T-cell (primary cell): ENCODE results near the gene B4GALNT3. TPM values are rescaled to one million over a fixed set of nuclear protein-coding genes. Genes with fewer than 3 reads are reported as not detected.

Source experiments
- ATAC-seq, 4 experiments: fragments of 200-7000 bp in 3 of 4; fragments of 150-1000 bp in 1 of 4; cut with Tn5 transposase; replicated peaks in 1 of 4; 1 replicate in 3 of 4; 2 replicates in 1 of 4; pipeline ENCODE4 v1.10.0; 2021; ENCODE audit warnings: moderate library complexity in 3 of 4, mild to moderate bottlenecking in 2 of 4, moderate number of reproducible peaks in 1 of 4
- CTCF ChIA-PET, 2 donors: fragments of 300-600 bp; sonication (Branson Sonifier 250); formaldehyde crosslinking; loops; one replicate each; lab custom pipeline; 2022; ENCODE audit warnings: antibody characterized with exemption in 2 of 2; lab: Charles Lee
- POLR2A ChIA-PET, 2 donors: fragments of 300-600 bp; sonication (Branson Sonifier 250); formaldehyde crosslinking; loops; one replicate each; lab custom pipeline; 2022; ENCODE audit warnings: antibody characterized with exemption in 2 of 2; lab: Charles Lee
- DNase-seq, 35 experiments: peaks; one replicate each; pipeline versions ENCODE4 v3.0.0 to v3.0.0-alpha.2; 2013 to 2023
- H3K27ac ChIP-seq: one replicate; pipeline ENCODE4 v1.5.1; 2013; ENCODE audit warnings: low read length
- H3K27me3 ChIP-seq, 2 experiments: replicated peaks in 1 of 2; 1 replicate in 1 of 2; 2 replicates in 1 of 2; pipeline versions ENCODE4 v1.6.1 to v1.7.0; 2013; ENCODE audit warnings: low read length in 1 of 2, mixed read lengths in 1 of 2; ENCODE audit not compliant: control insufficient read depth in 2 of 2, insufficient read depth in 2 of 2; ENCODE audit errors: extremely low read depth in 1 of 2
- H3K36me3 ChIP-seq, 2 donors: 1 replicate in 1 of 2; 2 replicates in 1 of 2; pipeline versions ENCODE4 v1.6.1 to v1.7.0; 2013; ENCODE audit warnings: low read length in 1 of 2; ENCODE audit not compliant: control insufficient read depth in 2 of 2, insufficient read depth in 1 of 2; ENCODE audit errors: extremely low read depth in 1 of 2
- H3K4me1 ChIP-seq, 2 experiments: 1 replicate in 1 of 2; 2 replicates in 1 of 2; pipeline versions ENCODE4 v1.6.1 to v1.7.0; 2013; ENCODE audit warnings: low read length in 2 of 2, mixed read lengths in 1 of 2; ENCODE audit not compliant: insufficient read depth in 2 of 2, control insufficient read depth in 1 of 2; ENCODE audit errors: extremely low read depth in 1 of 2
- H3K4me3 ChIP-seq, 2 donors: 1 replicate in 1 of 2; 2 replicates in 1 of 2; pipeline versions ENCODE4 v1.5.1 to v1.7.0; 2013; ENCODE audit warnings: mild to moderate bottlenecking in 2 of 2, low read length in 1 of 2, moderate library complexity in 1 of 2; ENCODE audit not compliant: control insufficient read depth in 1 of 2; ENCODE audit errors: extremely low read depth in 1 of 2
- H3K9me3 ChIP-seq: 2 replicates; pipeline ENCODE4 v1.7.0; 2013
- H3K27ac Mint-ChIP-seq, 2 donors: one replicate each; pipeline ENCODE4 v1.8.0; 2020 to 2021; ENCODE audit warnings: mild to moderate bottlenecking in 2 of 2, mixed read lengths in 2 of 2
- H3K27me3 Mint-ChIP-seq, 2 donors: one replicate each; pipeline ENCODE4 v1.8.0; 2021 to 2022; ENCODE audit warnings: mixed read lengths in 2 of 2
- H3K36me3 Mint-ChIP-seq: one replicate; pipeline ENCODE4 v1.8.0; 2021; ENCODE audit warnings: mixed read lengths
- H3K4me1 Mint-ChIP-seq, 3 donors: one replicate each; pipeline ENCODE4 v1.8.0; 2020 to 2022; ENCODE audit warnings: mixed read lengths in 3 of 3, mild to moderate bottlenecking in 1 of 3
- H3K4me3 Mint-ChIP-seq, 3 donors: one replicate each; pipeline ENCODE4 v1.8.0; 2020 to 2022; ENCODE audit warnings: mild to moderate bottlenecking in 3 of 3, mixed read lengths in 3 of 3, moderate library complexity in 3 of 3
- H3K9me3 Mint-ChIP-seq, 3 donors: one replicate each; pipeline ENCODE4 v1.8.0; 2020 to 2022; ENCODE audit warnings: mixed read lengths in 3 of 3
- WGBS: methylation state at CpG from one replicate; pipeline ENCODE4 v1.1.5; 2013; ENCODE audit warnings: missing lambda C conversion rate; ENCODE audit not compliant: insufficient coverage; 5-methylcytosine and 5-hydroxymethylcytosine counted together
- total RNA-seq, 35 experiments: library from RNA in 6 of 35; stranded (reverse) in 6 of 35; fragments of 120-200 nt in 1 of 35; gene quantifications; one replicate each; pipeline versions ENCODE4 v1.2.1 to v1.2.4 and lab custom pipeline; 2013 to 2026

The B4GALNT3 gene
- total RNA-seq, 5 donors from 2014 or later (not counting 1 experiment from before 2014, with no cell fraction given), result 0.70 to 3.8 (median 2.0) TPM

DNA sequence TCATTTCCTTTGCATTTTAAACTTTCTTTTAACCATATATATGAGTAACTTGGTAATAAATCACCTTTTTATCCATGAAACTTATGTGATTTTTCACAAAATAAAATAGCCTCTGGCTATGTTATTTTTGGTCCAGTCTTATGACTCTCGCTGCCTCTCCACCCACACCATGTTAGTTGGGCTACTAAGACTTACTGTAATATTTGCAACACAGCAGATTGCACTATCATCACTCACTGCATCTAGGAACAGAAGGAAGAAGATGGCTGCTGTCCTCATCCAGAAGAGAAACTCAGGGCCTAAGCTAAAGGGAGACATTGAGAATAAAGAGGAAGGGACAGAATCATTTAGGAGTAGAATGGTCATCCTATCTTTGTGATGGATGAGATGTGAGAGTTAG is 12.6 kb upstream of the B4GALNT3 start:
- no peak overlapping the region for H3K4me3 Mint-ChIP-seq
- ChIA-PET POLR2A (no interaction called here), CTCF (interaction anchor here in 1 of 2 donors (0.6 kb wide), 1 partner anchor 20 kb away, joined by 3 read pairs; no protein-coding TSS in a partner anchor)
- H3K27ac Mint-ChIP-seq, result no peak overlapping the region
- peaks cover 0 to under 1% of the 10 kb centered on the region in 2 experiments for H3K4me1 ChIP-seq
- no peaks in the 10 kb centered on the region for H3K36me3 Mint-ChIP-seq
- H3K4me3 ChIP-seq, result no peak overlapping the region
- no peak for DNase-seq
- H3K4me1 Mint-ChIP-seq, result no peaks in the 10 kb centered on the region
- H3K27me3 ChIP-seq, result peaks cover 0 to 4% of the 10 kb centered on the region in 2 experiments
- ATAC-seq, result no peak
- no peak overlapping the region for H3K27ac ChIP-seq
- peaks cover 0 to 4% of the 10 kb centered on the region in 2 donors for H3K27me3 Mint-ChIP-seq
- no peaks in the 10 kb centered on the region for H3K36me3 ChIP-seq
- WGBS, result no CpG with 5 or more reads among the region's 1 CpG
- no peaks in the 10 kb centered on the region for H3K9me3 Mint-ChIP-seq
- H3K9me3 ChIP-seq, result no peaks in the 10 kb centered on the region

DNA sequence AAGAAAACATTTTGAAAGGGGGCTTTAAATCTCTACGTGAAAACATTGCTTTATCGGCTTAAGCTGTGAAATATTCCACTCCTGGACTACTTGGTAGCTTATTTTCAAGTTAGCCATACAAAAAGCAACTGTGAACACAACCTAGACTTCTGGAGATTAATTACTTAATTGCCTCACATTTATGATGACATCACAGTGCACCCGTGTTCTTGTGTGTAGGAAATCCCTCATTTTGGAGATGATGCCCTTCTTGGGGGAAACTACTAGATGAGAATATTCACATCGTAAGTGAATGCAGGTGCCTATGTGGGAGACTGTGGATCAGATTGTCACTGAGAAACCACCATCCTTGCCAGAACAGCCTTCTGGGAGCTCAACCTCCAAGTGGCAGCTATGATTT is 10.5 kb upstream of the B4GALNT3 start:
- Histone ChIP-seq H3K36me3 (no peaks in the 10 kb centered on the region), H3K9me3 (no peaks in the 10 kb centered on the region), H3K4me1 (peaks cover 0 to 10% of the 10 kb centered on the region in 2 experiments), H3K4me3 (no peak overlapping the region), H3K27ac (no peak overlapping the region), H3K27me3 (peaks cover 0 to 4% of the 10 kb centered on the region in 2 experiments)
- Mint-ChIP-seq H3K4me1 (peaks cover 0 to 5% (median 3%) of the 10 kb centered on the region in 3 donors), H3K9me3 (no peaks in the 10 kb centered on the region), H3K36me3 (no peaks in the 10 kb centered on the region), H3K4me3 (no peak overlapping the region), H3K27ac (no peak overlapping the region), H3K27me3 (peaks cover 0 to 4% of the 10 kb centered on the region in 2 donors)
- ChIA-PET CTCF (interaction anchor here (0.9 to 1.4 kb wide), 6 partner anchors 8 to 118 kb away, joined by 3 to 5 read pairs (median 4); no protein-coding TSS in a partner anchor), POLR2A (no interaction called here)
- WGBS, result 67% methylated on average over 1 of the region's 4 CpGs
- DNase-seq, result no peak
- no peak for ATAC-seq

DNA sequence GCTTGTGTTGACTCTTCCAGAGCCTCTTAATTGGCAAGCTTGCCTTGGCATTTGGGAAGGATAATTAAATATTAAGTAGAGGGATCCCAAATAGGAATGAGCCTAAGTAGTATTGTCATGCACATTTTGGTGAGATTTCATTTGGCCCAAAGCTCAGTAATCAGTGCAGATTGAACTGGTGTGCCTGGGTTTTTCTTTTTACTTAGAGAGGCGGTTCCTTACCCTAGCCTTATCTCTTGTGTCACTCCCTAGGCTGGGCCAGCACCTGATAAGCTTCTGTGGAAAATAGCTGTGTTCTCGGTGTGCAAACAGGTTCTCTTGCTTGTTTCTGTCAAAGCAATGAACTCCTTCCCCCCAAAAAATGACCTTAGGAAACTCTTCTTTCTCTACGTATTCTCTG is 9.3 kb upstream of the B4GALNT3 start:
- Histone ChIP-seq H3K27me3 (peaks cover 0 to 4% of the 10 kb centered on the region in 2 experiments), H3K36me3 (no peaks in the 10 kb centered on the region), H3K27ac (no peak overlapping the region), H3K4me1 (peaks cover 0 to 10% of the 10 kb centered on the region in 2 experiments), H3K9me3 (no peaks in the 10 kb centered on the region), H3K4me3 (no peak overlapping the region)
- H3K27me3 Mint-ChIP-seq, result peaks cover 0 to 4% of the 10 kb centered on the region in 2 donors
- H3K4me3 Mint-ChIP-seq, result no peak overlapping the region
- 83% methylated on average over 1 of the region's 3 CpGs for WGBS
- ATAC-seq (no peak), DNase-seq (no peak)
- H3K9me3 Mint-ChIP-seq, result no peaks in the 10 kb centered on the region
- no peaks in the 10 kb centered on the region for H3K36me3 Mint-ChIP-seq
- peaks cover 0 to 5% (median 3%) of the 10 kb centered on the region in 3 donors for H3K4me1 Mint-ChIP-seq
- H3K27ac Mint-ChIP-seq, result no peak overlapping the region
- ChIA-PET POLR2A (no interaction called here), CTCF (interaction anchor here (0.9 to 1.4 kb wide), 6 partner anchors 8 to 117 kb away, joined by 3 to 7 read pairs (median 3); no protein-coding TSS in a partner anchor)

DNA sequence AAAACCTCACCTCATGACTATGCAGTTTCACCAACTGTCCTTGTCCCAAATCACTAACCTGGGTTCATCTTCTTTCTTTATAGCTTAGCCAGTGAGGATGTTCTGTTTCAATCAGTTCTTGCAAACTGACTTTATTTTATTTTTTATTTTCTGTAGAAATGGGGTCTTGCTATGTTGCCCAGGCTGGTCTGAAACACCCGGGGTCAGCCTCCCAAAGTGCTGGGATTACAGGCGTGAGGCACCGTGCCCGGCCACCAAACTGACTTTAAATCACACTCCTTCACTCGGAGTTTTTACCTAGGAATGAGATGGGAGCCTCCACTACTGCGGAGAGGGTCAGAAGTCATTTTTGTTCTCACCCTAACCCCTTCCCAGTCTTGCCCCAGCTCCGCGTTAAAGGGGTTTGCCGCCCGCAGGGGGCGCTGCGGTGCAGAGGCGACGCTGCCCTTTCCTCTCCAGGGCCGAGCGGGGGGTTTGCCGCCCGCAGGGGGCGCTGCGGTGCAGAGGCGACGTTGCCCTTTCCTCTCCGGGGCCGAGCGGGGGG is 7.0 kb upstream of the B4GALNT3 start:
- CTCF ChIA-PET, result interaction anchor here (0.5 to 3.7 kb wide), 10 partner anchors 10 to 267 kb away, joined by 3 to 17 read pairs (median 5); no protein-coding TSS in a partner anchor
- Histone ChIP-seq H3K4me1 (peaks cover 0 to 10% of the 10 kb centered on the region in 2 experiments), H3K27me3 (peaks cover 0 to 2% of the 10 kb centered on the region in 2 experiments), H3K9me3 (no peaks in the 10 kb centered on the region), H3K27ac (no peak overlapping the region), H3K36me3 (no peaks in the 10 kb centered on the region), H3K4me3 (no peak overlapping the region)
- WGBS, result no CpG with 5 or more reads among the region's 25 CpGs
- POLR2A ChIA-PET, result interaction anchor here in 1 of 2 donors (0.6 kb wide), 1 partner anchor 499 kb away, joined by 3 read pairs; no protein-coding TSS in a partner anchor
- Mint-ChIP-seq H3K9me3 (no peaks in the 10 kb centered on the region), H3K4me1 (peaks cover 0 to 5% (median 3%) of the 10 kb centered on the region in 3 donors), H3K4me3 (no peak overlapping the region), H3K36me3 (no peaks in the 10 kb centered on the region), H3K27me3 (peaks cover 0 to under 1% of the 10 kb centered on the region in 2 donors), H3K27ac (no peak overlapping the region)
- peak in 1 of 4 experiments; percentile 40 for ATAC-seq
- DNase-seq, result peak in 30 of 35 experiments; percentile 4 to 72 (median 45)

DNA sequence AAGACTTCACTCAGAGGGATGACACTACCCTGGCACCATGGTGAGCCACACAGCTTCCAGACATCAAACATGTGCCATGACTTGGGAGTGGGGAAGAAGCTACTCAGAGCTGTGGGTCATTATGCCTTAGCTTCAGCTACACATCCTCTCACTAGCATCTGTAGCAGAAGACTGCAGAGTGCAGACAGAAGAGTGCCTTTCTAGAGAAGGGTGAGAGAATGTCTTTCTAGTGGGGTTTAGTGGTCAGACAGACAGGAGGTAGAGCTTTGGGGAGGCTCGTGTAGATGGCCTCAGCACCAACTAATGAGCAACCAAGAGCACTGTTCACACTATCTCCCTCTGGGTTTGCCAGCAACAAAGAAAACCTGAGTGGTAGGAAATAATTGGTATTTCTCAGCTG is 4.9 kb upstream of the B4GALNT3 start:
- ATAC-seq (peak in 2 of 4 experiments; percentile 5 to 26), DNase-seq (peak in 1 of 35 experiments; percentile 35)
- WGBS, result no CpG with 5 or more reads among the region's 1 CpG
- no peak overlapping the region for H3K27ac ChIP-seq
- no peaks in the 10 kb centered on the region for H3K36me3 ChIP-seq
- Mint-ChIP-seq H3K27me3 (peaks cover 0 to 5% of the 10 kb centered on the region in 2 donors), H3K4me1 (peaks cover 5 to 17% (median 14%) of the 10 kb centered on the region in 3 donors), H3K36me3 (no peaks in the 10 kb centered on the region), H3K4me3 (no peak overlapping the region), H3K27ac (peak overlapping the region; percentile 26 to 68), H3K9me3 (no peaks in the 10 kb centered on the region)
- CTCF ChIA-PET, result interaction anchor here (0.6 to 3.7 kb wide), 11 partner anchors 9 to 111 kb away, joined by 3 to 17 read pairs (median 4); no protein-coding TSS in a partner anchor
- peaks cover 2 to 8% of the 10 kb centered on the region in 2 experiments for H3K27me3 ChIP-seq
- H3K4me1 ChIP-seq, result peaks cover 0 to 18% of the 10 kb centered on the region in 2 experiments
- H3K9me3 ChIP-seq, result no peaks in the 10 kb centered on the region
- no peak overlapping the region for H3K4me3 ChIP-seq
- POLR2A ChIA-PET, result no interaction called here

DNA sequence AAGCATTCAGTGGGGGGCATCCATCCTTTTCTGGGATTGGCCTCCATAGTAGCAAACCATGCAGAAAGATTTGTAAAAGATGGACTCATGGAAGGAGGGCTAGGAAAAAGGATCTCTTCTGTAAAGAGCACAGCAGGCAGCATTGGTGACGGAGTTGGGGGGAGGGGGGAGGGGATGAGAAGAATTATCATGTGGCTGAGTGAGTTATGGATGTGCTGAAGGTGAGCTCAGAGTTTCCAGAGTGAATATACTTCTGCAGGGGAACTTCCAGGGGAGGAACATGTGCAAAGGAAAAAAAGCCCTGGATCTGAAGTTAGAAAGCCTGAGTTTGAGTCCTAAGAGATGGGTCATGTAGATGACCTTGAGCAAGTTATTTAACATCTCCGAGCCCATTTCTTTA is 3.9 kb upstream of the B4GALNT3 start:
- no peak overlapping the region for H3K4me3 Mint-ChIP-seq
- Histone ChIP-seq H3K36me3 (no peaks in the 10 kb centered on the region), H3K9me3 (no peaks in the 10 kb centered on the region), H3K27ac (no peak overlapping the region), H3K4me1 (peaks cover 0 to 23% of the 10 kb centered on the region in 2 experiments), H3K27me3 (peaks cover 2 to 12% of the 10 kb centered on the region in 2 experiments), H3K4me3 (no peak overlapping the region)
- H3K27ac Mint-ChIP-seq, result no peak overlapping the region
- ChIA-PET POLR2A (interaction anchor here in 1 of 2 donors (0.7 kb wide), 1 partner anchor 120 kb away, joined by 3 read pairs; no protein-coding TSS in a partner anchor), CTCF (interaction anchor here (0.8 to 2.1 kb wide), 6 partner anchors 10 to 579 kb away, joined by 3 to 10 read pairs (median 4); no protein-coding TSS in a partner anchor)
- peaks cover 0 to 5% of the 10 kb centered on the region in 2 donors for H3K27me3 Mint-ChIP-seq
- no peaks in the 10 kb centered on the region for H3K36me3 Mint-ChIP-seq
- no peaks in the 10 kb centered on the region for H3K9me3 Mint-ChIP-seq
- no peak for ATAC-seq
- 71% methylated on average over 1 of the region's 2 CpGs for WGBS
- DNase-seq, result no peak
- peaks cover 6 to 17% (median 14%) of the 10 kb centered on the region in 3 donors for H3K4me1 Mint-ChIP-seq
